Measurements from ENCODE around the gene LDB2.

- TF ChIP-seq EZH2phosphoT487 (IDR thresholded peaks at IDR 0.05; ENCODE audit: low read length) (no peak), CTCF (IDR thresholded peaks at IDR 0.05; ENCODE audit: low read length) (no peak), EZH2 (optimal IDR thresholded peaks at IDR 0.05; ENCODE audit: low read depth, low read length) (no peak)
Measured at GRCh38 chr4:16912896-16913295, 14.5 kb upstream of the LDB2 start.

All from MM.1S (cell line).